Measurements from ENCODE around the gene SETD2.

SETD2 gene

GRCh38 chr3:46978985-46979944 lies 184.6 kb downstream of the SETD2 start, which contains the start of gene NBEAL2:
Gene NBEAL2 (plus strand): TSS chr3:46979666. CDS start chr3:46979862, 196 bp downstream.
- Mint-ChIP-seq H3K9me3 (no peaks in the 10 kb centered on the region), H3K27ac (peak within 1 kb of the TSS; percentile 94), H3K36me3 (ENCODE audit: low read depth) (peaks cover 35% of the 10 kb centered on the region), H3K4me3 (peak within 1 kb of the TSS; percentile 87), H3K4me1 (ENCODE audit: low read depth) (peaks cover 66% of the 10 kb centered on the region), H3K27me3 (no peaks in the 10 kb centered on the region)
- peak; percentile 96 for DNase-seq

DNA sequence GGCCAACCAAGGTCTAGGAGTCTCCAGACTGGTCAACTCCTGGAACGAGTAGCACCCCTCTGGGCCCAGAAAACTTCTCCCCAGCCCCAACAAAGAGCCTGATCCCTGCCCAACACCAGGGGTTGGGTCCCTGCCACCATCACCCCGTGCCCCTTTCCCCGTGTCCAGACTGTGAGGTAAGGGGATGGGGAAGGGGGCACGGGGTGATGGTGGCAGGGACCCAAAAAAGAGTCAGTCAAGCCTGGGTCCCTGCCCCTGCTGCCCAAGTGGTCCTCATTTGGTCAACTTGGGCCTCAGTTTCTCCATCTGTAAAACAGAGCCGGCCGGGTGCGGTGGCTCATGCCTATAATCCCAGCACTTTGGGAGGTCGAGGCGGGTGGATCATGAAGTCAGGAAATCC lies 185.5 kb downstream of the SETD2 start:
- H3K4me3 Mint-ChIP-seq = peak overlapping the region; percentile 100
- peak overlapping the region; percentile 100 for H3K27ac Mint-ChIP-seq
- peaks cover 39% of the 10 kb centered on the region for H3K36me3 Mint-ChIP-seq (ENCODE audit: low read depth)
- H3K4me1 Mint-ChIP-seq (ENCODE audit: low read depth) = peaks cover 65% of the 10 kb centered on the region
- H3K27me3 Mint-ChIP-seq = no peaks in the 10 kb centered on the region
- no peak for DNase-seq
- H3K9me3 Mint-ChIP-seq = no peaks in the 10 kb centered on the region

DNA sequence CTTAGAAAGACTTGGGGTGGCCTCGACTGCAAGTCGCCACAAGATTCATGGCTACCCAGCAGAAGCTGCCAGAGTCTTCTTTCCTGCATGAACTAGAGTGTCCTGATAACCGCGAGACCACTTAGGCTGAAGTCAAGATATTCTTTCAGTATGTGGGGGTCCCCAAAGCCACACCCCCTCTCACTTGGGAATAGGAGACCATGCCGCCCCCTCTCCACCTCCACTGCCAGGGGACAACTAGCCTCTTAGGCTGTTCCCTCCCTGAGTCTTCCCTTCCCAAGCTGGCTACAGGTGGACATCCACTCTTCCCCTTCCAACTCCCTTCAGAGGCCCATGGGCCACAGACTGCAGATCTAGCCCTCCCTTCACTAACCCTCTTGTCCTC lies 186.1 kb downstream of the SETD2 start:
- Mint-ChIP-seq H3K27me3 (no peaks in the 10 kb centered on the region), H3K36me3 (ENCODE audit: low read depth) (peaks cover 39% of the 10 kb centered on the region), H3K27ac (peak overlapping the region; percentile 100), H3K9me3 (no peaks in the 10 kb centered on the region), H3K4me1 (ENCODE audit: low read depth) (peaks cover 66% of the 10 kb centered on the region), H3K4me3 (peak overlapping the region; percentile 100)
- no peak for DNase-seq

- Mint-ChIP-seq H3K4me1 (ENCODE audit: low read depth) (peaks cover 69% of the 10 kb centered on the region), H3K27ac (peak within 1 kb of the TSS; percentile 100), H3K9me3 (no peaks in the 10 kb centered on the region)
Observed at GRCh38 chr3:46976326-46977190, 187.4 kb downstream of the SETD2 start, which contains the start of gene CCDC12. Gene CCDC12 (minus strand): TSS chr3:46976745. CDS start chr3:46976732, 13 bp downstream.

GRCh38 chr3:46974421-46975171 lies 189.3 kb downstream of the SETD2 start:
- Mint-ChIP-seq H3K9me3 (no peaks in the 10 kb centered on the region), H3K36me3 (ENCODE audit: low read depth) (peaks cover 66% of the 10 kb centered on the region), H3K4me1 (ENCODE audit: low read depth) (peaks cover 78% of the 10 kb centered on the region), H3K27me3 (no peaks in the 10 kb centered on the region), H3K27ac (peak overlapping the region; percentile 100), H3K4me3 (peak overlapping the region; percentile 100)
- DNase-seq = no peak

More at GRCh38 chr3:46976326-46977190, 187.4 kb downstream of the SETD2 start, which contains the start of gene CCDC12:
- Mint-ChIP-seq H3K36me3 (ENCODE audit: low read depth) (peaks cover 48% of the 10 kb centered on the region), H3K27me3 (no peaks in the 10 kb centered on the region), H3K4me3 (peak within 1 kb of the TSS; percentile 100)
- DNase-seq = peak; percentile 92

DNA sequence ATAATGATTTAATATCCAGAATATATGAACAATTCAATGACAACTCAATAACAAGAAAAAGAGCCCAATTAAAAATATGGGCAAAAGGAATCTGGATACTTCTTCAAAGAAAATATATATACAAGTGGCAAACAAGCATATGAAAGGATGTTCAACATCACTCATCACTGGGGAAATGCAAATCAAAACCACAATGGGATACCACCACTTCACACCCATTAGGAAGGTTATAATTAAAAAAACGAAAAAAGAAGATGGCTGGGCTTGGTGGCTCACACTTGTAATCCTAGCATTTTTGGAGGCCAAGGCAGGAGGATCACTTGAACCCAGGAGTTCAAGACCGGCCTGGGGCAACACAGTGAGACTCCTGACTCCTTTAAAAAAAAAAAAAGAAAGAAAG lies 191.5 kb downstream of the SETD2 start:
- Mint-ChIP-seq H3K9me3 (no peaks in the 10 kb centered on the region), H3K4me1 (ENCODE audit: low read depth) (peaks cover 85% of the 10 kb centered on the region), H3K27me3 (no peaks in the 10 kb centered on the region), H3K4me3 (peak overlapping the region; percentile 59), H3K36me3 (ENCODE audit: low read depth) (peaks cover 84% of the 10 kb centered on the region), H3K27ac (peak overlapping the region; percentile 73)
- no peak for DNase-seq

DNA sequence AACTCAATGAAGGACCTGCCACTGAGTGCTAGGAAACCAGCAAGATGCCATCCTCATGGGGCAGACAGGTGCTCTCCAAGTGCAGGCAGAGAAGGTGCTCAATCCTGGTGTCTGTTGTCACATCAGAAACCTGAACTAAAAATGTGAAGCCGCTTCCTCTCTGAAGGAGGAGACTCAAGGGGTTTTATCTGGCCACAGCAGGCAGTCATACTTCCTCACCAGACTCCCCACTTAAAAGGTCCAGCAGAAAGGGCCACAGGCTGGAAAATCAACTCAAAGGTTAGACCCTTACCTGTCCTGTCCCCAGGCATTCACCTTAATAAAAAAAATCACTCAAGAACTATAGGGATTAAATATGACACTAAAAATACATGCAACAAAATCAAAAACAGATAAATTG lies 192.2 kb downstream of the SETD2 start:
- DNase-seq = peak; percentile 30
- H3K27me3 Mint-ChIP-seq = no peaks in the 10 kb centered on the region
- peak overlapping the region; percentile 59 for H3K4me3 Mint-ChIP-seq
- peaks cover 85% of the 10 kb centered on the region for H3K4me1 Mint-ChIP-seq (ENCODE audit: low read depth)
- H3K27ac Mint-ChIP-seq = peak overlapping the region; percentile 73
- peaks cover 90% of the 10 kb centered on the region for H3K36me3 Mint-ChIP-seq (ENCODE audit: low read depth)
- H3K9me3 Mint-ChIP-seq = no peaks in the 10 kb centered on the region

GRCh38 chr3:46971151-46971550 lies 192.8 kb downstream of the SETD2 start:
- Mint-ChIP-seq H3K36me3 (ENCODE audit: low read depth) (peaks cover 91% of the 10 kb centered on the region), H3K4me3 (no peak overlapping the region)

DNA sequence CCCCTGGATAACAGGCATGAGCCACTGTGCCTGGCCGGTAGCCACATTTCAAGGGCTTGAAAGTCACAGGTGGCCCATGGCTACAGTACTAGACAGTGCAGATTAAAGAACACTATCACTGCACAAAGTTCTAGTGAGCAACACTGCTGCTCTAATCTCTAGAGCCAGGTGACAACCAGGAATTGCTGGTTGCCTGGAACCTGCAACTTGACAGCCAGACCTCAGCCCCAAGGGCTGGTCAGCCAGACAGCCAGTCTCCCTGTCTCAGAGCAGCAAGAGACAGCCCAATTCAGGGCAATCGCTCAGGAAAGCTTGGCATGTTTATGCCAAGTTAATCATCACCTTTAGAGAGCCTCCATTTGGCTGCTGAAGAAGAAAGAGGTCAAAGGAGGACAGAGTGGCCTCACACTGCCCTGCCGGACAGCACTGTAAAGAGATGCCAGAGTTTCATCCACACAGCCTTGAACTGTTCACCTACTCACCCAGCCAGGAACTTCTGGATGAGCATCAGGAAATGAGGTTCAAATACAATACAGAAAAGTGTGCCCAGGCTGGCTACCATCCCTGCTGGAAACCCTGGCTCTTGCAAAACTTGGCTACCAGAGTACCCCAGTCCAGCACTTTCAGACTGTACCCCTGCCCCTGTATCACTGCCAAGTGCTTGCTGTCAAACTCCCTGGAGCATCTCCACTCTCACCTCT lies 193.4 kb downstream of the SETD2 start:
- Mint-ChIP-seq H3K36me3 (ENCODE audit: low read depth) (peaks cover 93% of the 10 kb centered on the region), H3K9me3 (no peaks in the 10 kb centered on the region), H3K4me1 (ENCODE audit: low read depth) (peaks cover 92% of the 10 kb centered on the region), H3K27me3 (no peaks in the 10 kb centered on the region), H3K4me3 (no peak overlapping the region), H3K27ac (peak overlapping the region; percentile 73)
- DNase-seq = no peak

More at GRCh38 chr3:46971151-46971550, 192.8 kb downstream of the SETD2 start:
- Mint-ChIP-seq H3K4me1 (ENCODE audit: low read depth) (peaks cover 88% of the 10 kb centered on the region), H3K27me3 (no peaks in the 10 kb centered on the region), H3K27ac (peak overlapping the region; percentile 73), H3K9me3 (no peaks in the 10 kb centered on the region)
- no peak for DNase-seq

- no peak for DNase-seq
- H3K27me3 Mint-ChIP-seq = no peaks in the 10 kb centered on the region
- no peak overlapping the region for H3K4me3 Mint-ChIP-seq
- peaks cover 86% of the 10 kb centered on the region for H3K36me3 Mint-ChIP-seq (ENCODE audit: low read depth)
- H3K9me3 Mint-ChIP-seq = no peaks in the 10 kb centered on the region
- peak overlapping the region; percentile 41 for H3K27ac Mint-ChIP-seq
- H3K4me1 Mint-ChIP-seq (ENCODE audit: low read depth) = peaks cover 85% of the 10 kb centered on the region
Observed at GRCh38 chr3:46968783-46969428, 195.0 kb downstream of the SETD2 start.

- no peaks in the 10 kb centered on the region for H3K27me3 Mint-ChIP-seq
- H3K36me3 Mint-ChIP-seq (ENCODE audit: low read depth) = peaks cover 80% of the 10 kb centered on the region
- peak overlapping the region; percentile 76 for H3K27ac Mint-ChIP-seq
- H3K4me3 Mint-ChIP-seq = no peak overlapping the region
- no peak for DNase-seq
- H3K9me3 Mint-ChIP-seq = no peaks in the 10 kb centered on the region
- peaks cover 86% of the 10 kb centered on the region for H3K4me1 Mint-ChIP-seq (ENCODE audit: low read depth)
Observed at GRCh38 chr3:46966811-46967210, 197.1 kb downstream of the SETD2 start.

All from activated T-cell treated with anti-CD3 and anti-CD28 coated beads, Interleukin-2, amount 50 U/mL, for 24 hours (primary cell).